ENCODE data around the gene PCTP.

The PCTP gene

DNA sequence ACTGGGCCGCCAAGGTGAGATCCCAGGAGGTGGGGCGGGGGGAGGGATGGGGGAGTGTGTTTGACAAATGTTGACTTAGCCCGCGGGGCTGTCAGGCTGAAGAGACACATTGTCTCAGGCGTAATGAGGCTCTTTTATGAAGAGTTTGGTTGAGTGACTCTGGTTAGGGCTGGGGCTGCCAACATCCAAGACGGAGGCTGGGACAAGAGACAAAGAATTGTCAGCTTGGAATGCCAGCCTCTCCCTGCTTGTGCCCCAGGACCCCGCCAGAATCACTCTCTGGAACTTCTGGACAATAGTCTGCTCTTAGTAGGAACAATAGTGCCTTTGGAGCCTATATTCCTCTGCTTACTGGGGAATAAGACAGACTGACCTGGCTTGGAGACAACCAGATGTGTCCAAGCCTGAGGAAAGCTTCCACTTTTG lies 24.0 kb downstream of the PCTP start:
- TF ChIP-seq EZH2phosphoT487 (IDR thresholded peaks at IDR 0.05; ENCODE audit: low read depth), result no peak
- TF ChIP-seq, protein P1, sequence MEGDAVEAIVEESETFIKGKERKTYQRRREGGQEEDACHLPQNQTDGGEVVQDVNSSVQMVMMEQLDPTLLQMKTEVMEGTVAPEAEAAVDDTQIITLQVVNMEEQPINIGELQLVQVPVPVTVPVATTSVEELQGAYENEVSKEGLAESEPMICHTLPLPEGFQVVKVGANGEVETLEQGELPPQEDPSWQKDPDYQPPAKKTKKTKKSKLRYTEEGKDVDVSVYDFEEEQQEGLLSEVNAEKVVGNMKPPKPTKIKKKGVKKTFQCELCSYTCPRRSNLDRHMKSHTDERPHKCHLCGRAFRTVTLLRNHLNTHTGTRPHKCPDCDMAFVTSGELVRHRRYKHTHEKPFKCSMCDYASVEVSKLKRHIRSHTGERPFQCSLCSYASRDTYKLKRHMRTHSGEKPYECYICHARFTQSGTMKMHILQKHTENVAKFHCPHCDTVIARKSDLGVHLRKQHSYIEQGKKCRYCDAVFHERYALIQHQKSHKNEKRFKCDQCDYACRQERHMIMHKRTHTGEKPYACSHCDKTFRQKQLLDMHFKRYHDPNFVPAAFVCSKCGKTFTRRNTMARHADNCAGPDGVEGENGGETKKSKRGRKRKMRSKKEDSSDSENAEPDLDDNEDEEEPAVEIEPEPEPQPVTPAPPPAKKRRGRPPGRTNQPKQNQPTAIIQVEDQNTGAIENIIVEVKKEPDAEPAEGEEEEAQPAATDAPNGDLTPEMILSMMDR (IDR thresholded peaks at IDR 0.05; ENCODE audit: low read depth, low read length), result no peak

DNA sequence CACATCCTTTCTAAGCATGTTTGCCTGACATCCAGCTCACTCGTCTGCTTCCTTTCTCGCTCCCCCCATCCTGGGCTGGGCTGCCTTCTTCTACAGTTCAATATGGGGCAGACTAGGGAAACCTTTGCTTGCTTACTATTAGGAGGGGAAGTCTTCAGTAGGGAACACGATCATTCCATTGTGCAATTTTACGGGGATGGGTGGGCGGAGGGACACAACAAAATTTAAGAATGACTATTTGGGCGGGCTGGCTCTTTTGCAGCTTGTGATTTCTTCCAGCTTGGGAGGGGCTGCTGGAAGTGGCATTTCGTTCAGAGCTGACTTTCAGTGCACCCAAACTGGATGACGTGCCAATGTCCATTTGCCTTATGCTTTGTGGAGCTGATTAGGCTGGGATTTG lies 25.4 kb downstream of the PCTP start:
- Histone ChIP-seq H3K4me3 (ENCODE audit: low read length) (no peak overlapping the region), H3K9me3 (ENCODE audit: insufficient read depth, low read length) (no peaks in the 10 kb centered on the region), H4K20me1 (ENCODE audit: insufficient read depth, low read length) (no peaks in the 10 kb centered on the region), H3K4me1 (ENCODE audit: low read length) (no peaks in the 10 kb centered on the region), H3K27ac (ENCODE audit: low read length) (no peak overlapping the region), H3K27me3 (ENCODE audit: low read depth, low read length) (0 out of 2 replicates have a peak, but pooled peaks cover 6% of the 10 kb centered on the region), H3K9ac (ENCODE audit: low read length) (no peak overlapping the region), H2AFZ (ENCODE audit: low read depth, low read length) (no peak overlapping the region), H3K36me3 (replicated peaks; ENCODE audit: low read depth, low read length) (no peaks in the 10 kb centered on the region), H3K79me2 (ENCODE audit: low read length) (no peaks in the 10 kb centered on the region), H3K4me2 (ENCODE audit: low read length) (no peak overlapping the region)
- TF ChIP-seq, protein P1 (IDR thresholded peaks at IDR 0.05; ENCODE audit: low read depth, low read length), result no peak

More for the DNA sequence above, 24.0 kb downstream of the PCTP start:
- H3K4me1 ChIP-seq (ENCODE audit: low read length), result no peaks in the 10 kb centered on the region
- H3K36me3 ChIP-seq (replicated peaks; ENCODE audit: low read depth, low read length), result no peaks in the 10 kb centered on the region
- H2AFZ ChIP-seq (ENCODE audit: low read depth, low read length), result no peak overlapping the region
- H3K27me3 ChIP-seq (ENCODE audit: low read depth, low read length), result 0 out of 2 replicates have a peak, but pooled peaks cover 3% of the 10 kb centered on the region
- no peak overlapping the region for H3K4me3 ChIP-seq (ENCODE audit: low read length)
- no peak overlapping the region for H3K27ac ChIP-seq (ENCODE audit: low read length)
- H3K79me2 ChIP-seq (ENCODE audit: low read length), result no peaks in the 10 kb centered on the region
- no peak overlapping the region for H3K4me2 ChIP-seq (ENCODE audit: low read length)
- no peaks in the 10 kb centered on the region for H3K9me3 ChIP-seq (ENCODE audit: insufficient read depth, low read length)
- no peaks in the 10 kb centered on the region for H4K20me1 ChIP-seq (ENCODE audit: insufficient read depth, low read length)
- no peak overlapping the region for H3K9ac ChIP-seq (ENCODE audit: low read length)

DNA sequence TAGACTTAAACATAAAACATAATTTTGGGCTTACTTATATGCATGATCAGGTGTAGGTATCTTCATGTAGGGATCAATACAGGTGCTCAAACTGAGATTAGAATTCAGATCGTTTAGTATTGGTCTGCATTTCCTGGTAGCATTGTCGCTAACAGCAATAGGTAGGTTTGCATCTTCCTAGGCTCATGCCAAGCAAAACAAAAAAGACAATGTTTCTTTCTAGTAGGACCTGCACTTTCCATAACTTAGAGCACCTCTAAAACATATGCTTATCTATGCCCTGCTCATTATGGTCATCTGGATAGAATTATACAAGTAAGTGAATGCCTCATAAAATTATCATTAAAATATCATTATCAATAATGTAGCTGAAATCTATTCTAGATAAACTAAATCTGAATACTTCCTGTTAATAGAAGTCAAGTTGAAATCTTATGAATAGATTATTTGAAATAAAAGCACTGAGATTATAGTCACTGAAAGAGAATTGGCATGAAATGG lies 26.7 kb downstream of the PCTP start:
- H4K20me1 ChIP-seq (ENCODE audit: insufficient read depth, low read length), result no peaks in the 10 kb centered on the region
- H3K27me3 ChIP-seq (ENCODE audit: low read depth, low read length), result 0 out of 2 replicates have a peak, but pooled peaks cover 6% of the 10 kb centered on the region
- no peak overlapping the region for H3K4me2 ChIP-seq (ENCODE audit: low read length)
- no peaks in the 10 kb centered on the region for H3K36me3 ChIP-seq (replicated peaks; ENCODE audit: low read depth, low read length)
- no peaks in the 10 kb centered on the region for H3K9me3 ChIP-seq (ENCODE audit: insufficient read depth, low read length)
- H3K79me2 ChIP-seq (ENCODE audit: low read length), result no peaks in the 10 kb centered on the region
- no peak overlapping the region for H3K27ac ChIP-seq (ENCODE audit: low read length)
- H3K4me1 ChIP-seq (ENCODE audit: low read length), result no peaks in the 10 kb centered on the region
- H3K4me3 ChIP-seq (ENCODE audit: low read length), result no peak overlapping the region
- no peak overlapping the region for H2AFZ ChIP-seq (ENCODE audit: low read depth, low read length)
- no peak for TF ChIP-seq EZH2phosphoT487 (IDR thresholded peaks at IDR 0.05; ENCODE audit: low read depth)
- TF ChIP-seq, protein P1 (IDR thresholded peaks at IDR 0.05; ENCODE audit: low read depth, low read length), result no peak
- no peak overlapping the region for H3K9ac ChIP-seq (ENCODE audit: low read length)

DNA sequence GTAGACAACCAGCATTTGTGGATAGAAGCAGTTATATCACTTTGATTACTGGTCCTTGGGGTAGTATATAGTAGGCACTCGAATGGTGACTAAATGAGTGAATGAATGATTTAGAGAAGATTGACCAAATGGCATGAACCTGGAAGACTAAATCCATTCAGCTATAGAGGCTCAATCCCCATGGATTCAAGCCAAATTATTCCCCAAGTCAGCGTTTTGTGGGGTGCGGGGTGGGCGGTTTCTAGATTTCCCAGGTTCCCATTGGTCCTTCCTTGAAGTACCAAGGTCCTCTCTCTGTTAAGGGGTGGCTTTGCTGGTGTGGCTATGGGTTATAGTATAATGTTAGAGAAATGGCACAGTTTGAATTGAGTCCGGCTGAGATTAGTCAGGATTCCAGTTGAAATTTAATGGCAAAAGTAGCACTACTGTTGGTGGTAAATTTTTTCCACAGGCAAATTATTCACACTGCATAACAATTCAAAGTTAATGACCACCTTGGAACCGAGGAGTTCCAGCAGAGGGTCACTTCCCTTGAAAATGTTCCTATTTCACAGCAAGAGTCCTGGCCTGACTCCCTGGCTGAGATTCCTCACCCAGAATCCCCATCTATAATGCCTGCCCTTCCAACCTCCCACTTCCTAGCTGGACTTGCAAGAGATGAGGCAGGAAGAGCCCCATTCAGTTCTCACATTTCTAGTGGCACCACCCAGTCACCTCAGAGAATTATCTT lies 27.7 kb downstream of the PCTP start:
- no peaks in the 10 kb centered on the region for H4K20me1 ChIP-seq (ENCODE audit: insufficient read depth, low read length)
- H3K4me1 ChIP-seq (ENCODE audit: low read length), result no peaks in the 10 kb centered on the region
- no peak overlapping the region for H2AFZ ChIP-seq (ENCODE audit: low read depth, low read length)
- H3K4me2 ChIP-seq (ENCODE audit: low read length), result no peak overlapping the region
- H3K79me2 ChIP-seq (ENCODE audit: low read length), result no peaks in the 10 kb centered on the region
- no peaks in the 10 kb centered on the region for H3K9me3 ChIP-seq (ENCODE audit: insufficient read depth, low read length)
- H3K27ac ChIP-seq (ENCODE audit: low read length), result no peak overlapping the region
- no peak overlapping the region for H3K9ac ChIP-seq (ENCODE audit: low read length)
- no peak overlapping the region for H3K4me3 ChIP-seq (ENCODE audit: low read length)
- H3K27me3 ChIP-seq (ENCODE audit: low read depth, low read length), result 0 out of 2 replicates have a peak, but pooled peaks cover 6% of the 10 kb centered on the region
- H3K36me3 ChIP-seq (replicated peaks; ENCODE audit: low read depth, low read length), result no peaks in the 10 kb centered on the region
- TF ChIP-seq EZH2phosphoT487 (IDR thresholded peaks at IDR 0.05; ENCODE audit: low read depth), result no peak
- TF ChIP-seq, protein P1 (IDR thresholded peaks at IDR 0.05; ENCODE audit: low read depth, low read length), result no peak

Measured in OCI-LY3 (cell line).